ENCODE data around the gene CPXM2. TPM values are rescaled to one million over a fixed set of nuclear protein-coding genes. Genes with fewer than 3 reads are reported as not detected.

Gene CPXM2
- total RNA-seq, 1 experiment from 2014 or later: not detected

- in situ Hi-C loops (cut with HindIII; ENCODE audit: low pct_unique_long_range_greater_than_20kb, low sequenced_read_pairs) (no loop called here), intact Hi-C loops (cut with micrococcal nuclease; ENCODE audit: unreplicated experiment) (no loop called here)
- ChIA-PET POLR2A (no interaction called here), CTCF (no interaction called here)
- Histone ChIP-seq H3K36me3 (ENCODE audit: control insufficient read depth, insufficient read depth, low read length) (no peaks in the 10 kb centered on the region), H3K4me3 (ENCODE audit: low read depth in 2 of 2, low read length in 2 of 2) (no peak overlapping the region), H3K4me1 (ENCODE audit: control insufficient read depth, insufficient read depth, low read length) (no peaks in the 10 kb centered on the region), H3K9me3 (ENCODE audit: control insufficient read depth, insufficient read depth, low read depth, low read length) (no peaks in the 10 kb centered on the region), H3K27ac (ENCODE audit: low read length) (no peak overlapping the region), H3K27me3 (ENCODE audit: control insufficient read depth, insufficient read depth, low read length) (peaks cover 22% of the 10 kb centered on the region)
- ATAC-seq: peak; percentile 66
- DNase-seq (ENCODE audit: low read depth, low spot score): no peak
- TF ChIP-seq POLR2AphosphoS5 (IDR thresholded peaks at IDR 0.05; ENCODE audit: low read depth, low read length) (no peak), TCF7L2 (IDR thresholded peaks at IDR 0.05; ENCODE audit: low read depth, low read length) (no peak), SIN3A (IDR thresholded peaks at IDR 0.05; ENCODE audit: borderline replicate concordance, insufficient read depth, low read depth, low read length) (no peak), REST (IDR thresholded peaks at IDR 0.05; ENCODE audit: insufficient read depth in 1 of 2, low read depth in 2 of 2, low read length in 1 of 2) (no peak)
- TF ChIP-seq, protein P1, sequence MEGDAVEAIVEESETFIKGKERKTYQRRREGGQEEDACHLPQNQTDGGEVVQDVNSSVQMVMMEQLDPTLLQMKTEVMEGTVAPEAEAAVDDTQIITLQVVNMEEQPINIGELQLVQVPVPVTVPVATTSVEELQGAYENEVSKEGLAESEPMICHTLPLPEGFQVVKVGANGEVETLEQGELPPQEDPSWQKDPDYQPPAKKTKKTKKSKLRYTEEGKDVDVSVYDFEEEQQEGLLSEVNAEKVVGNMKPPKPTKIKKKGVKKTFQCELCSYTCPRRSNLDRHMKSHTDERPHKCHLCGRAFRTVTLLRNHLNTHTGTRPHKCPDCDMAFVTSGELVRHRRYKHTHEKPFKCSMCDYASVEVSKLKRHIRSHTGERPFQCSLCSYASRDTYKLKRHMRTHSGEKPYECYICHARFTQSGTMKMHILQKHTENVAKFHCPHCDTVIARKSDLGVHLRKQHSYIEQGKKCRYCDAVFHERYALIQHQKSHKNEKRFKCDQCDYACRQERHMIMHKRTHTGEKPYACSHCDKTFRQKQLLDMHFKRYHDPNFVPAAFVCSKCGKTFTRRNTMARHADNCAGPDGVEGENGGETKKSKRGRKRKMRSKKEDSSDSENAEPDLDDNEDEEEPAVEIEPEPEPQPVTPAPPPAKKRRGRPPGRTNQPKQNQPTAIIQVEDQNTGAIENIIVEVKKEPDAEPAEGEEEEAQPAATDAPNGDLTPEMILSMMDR (IDR thresholded peaks at IDR 0.05): no peak
- no TSS peak for BruUV-seq (replicated peaks)
Observed at GRCh38 chr10:123703195-123703790, 188.3 kb downstream of the CPXM2 start.

Other genes starting within 250 kb of the CPXM2 start
- not detected for gene GPR26, start 225.5 kb downstream of the CPXM2 start, total RNA-seq (2021; ENCODE audit: unreplicated experiment)
- gene CHST15, start 201.8 kb upstream of the CPXM2 start, total RNA-seq (2021; ENCODE audit: unreplicated experiment): 33.2 TPM

All from Panc1 (cell line).